Measurements from ENCODE around the gene DNLZ. TPM values are rescaled to one million over a fixed set of nuclear protein-coding genes. Genes with fewer than 3 reads are reported as not detected.
A peak's percentile ranks its signal among the peaks of the same experiment; 100 is the strongest.

Gene DNLZ
- total RNA-seq, 1 donor from 2014 or later, result 12.1 TPM

GRCh38 chr9:136316896-136317676, 46.5 kb downstream of the DNLZ start:
- peak; percentile 43 for ATAC-seq

GRCh38 chr9:136316271-136316751, 47.2 kb downstream of the DNLZ start:
- no peak for ATAC-seq

GRCh38 chr9:136314944-136315343, 48.6 kb downstream of the DNLZ start:
- ATAC-seq, result no peak

- ATAC-seq, result no peak
These were observed 49.5 kb downstream of the DNLZ start for GRCh38 chr9:136314056-136314416.

- no peak for ATAC-seq
These were observed 50.2 kb downstream of the DNLZ start for GRCh38 chr9:136313111-136314055.

GRCh38 chr9:136312436-136312835, 51.1 kb downstream of the DNLZ start:
- peak; percentile 23 for ATAC-seq

- no peak for ATAC-seq
These were observed 51.6 kb downstream of the DNLZ start for GRCh38 chr9:136312009-136312375.

- ATAC-seq, result peak; percentile 20
These were observed 52.2 kb downstream of the DNLZ start for GRCh38 chr9:136311051-136312008.

GRCh38 chr9:136310273-136311030, 53.1 kb downstream of the DNLZ start:
- ATAC-seq, result no peak

GRCh38 chr9:136309806-136310220, 53.7 kb downstream of the DNLZ start:
- ATAC-seq, result no peak

Other genes with a start within 250 kb of the DNLZ start
- 32.6 TPM for gene TMEM250, start 244.9 kb downstream of the DNLZ start, total RNA-seq
- 0.08 TPM for gene LHX3, start 158.6 kb downstream of the DNLZ start, total RNA-seq
- 3.0 TPM for gene QSOX2, start 117.9 kb downstream of the DNLZ start, total RNA-seq
- not detected for gene CCDC187, start 59.6 kb downstream of the DNLZ start, total RNA-seq
- gene GPSM1, start 36.2 kb downstream of the DNLZ start, total RNA-seq, result 1.2 TPM
- gene CARD9, start 9.9 kb upstream of the DNLZ start, total RNA-seq, result 0.80 TPM
- 3.7 TPM for gene SNAPC4, start 36.4 kb upstream of the DNLZ start, total RNA-seq
- 22.8 TPM for gene ENTR1, start 46.9 kb upstream of the DNLZ start, total RNA-seq
- 29.4 TPM for gene PMPCA, start 46.9 kb upstream of the DNLZ start, total RNA-seq
- gene INPP5E, start 76.1 kb upstream of the DNLZ start, total RNA-seq, result 5.7 TPM
- 32.0 TPM for gene SEC16A, start 119.3 kb upstream of the DNLZ start, total RNA-seq
- gene NOTCH1, start 182.3 kb upstream of the DNLZ start, total RNA-seq, result 30.6 TPM